Hippocampal formation (tissue), 2 donors: ENCODE data around the gene ZBTB46.
"Not testable (repeated sequence)": the region's sequence is repeated elsewhere in the genome, so short reads cannot be mapped to it uniquely, and the experiment has no call there.

Experiments used
- DNase-seq, 2 donors: peaks; one replicate each; lab custom pipeline; 2025; lab: John Stamatoyannopoulos, UW

ZBTB46 gene

DNA sequence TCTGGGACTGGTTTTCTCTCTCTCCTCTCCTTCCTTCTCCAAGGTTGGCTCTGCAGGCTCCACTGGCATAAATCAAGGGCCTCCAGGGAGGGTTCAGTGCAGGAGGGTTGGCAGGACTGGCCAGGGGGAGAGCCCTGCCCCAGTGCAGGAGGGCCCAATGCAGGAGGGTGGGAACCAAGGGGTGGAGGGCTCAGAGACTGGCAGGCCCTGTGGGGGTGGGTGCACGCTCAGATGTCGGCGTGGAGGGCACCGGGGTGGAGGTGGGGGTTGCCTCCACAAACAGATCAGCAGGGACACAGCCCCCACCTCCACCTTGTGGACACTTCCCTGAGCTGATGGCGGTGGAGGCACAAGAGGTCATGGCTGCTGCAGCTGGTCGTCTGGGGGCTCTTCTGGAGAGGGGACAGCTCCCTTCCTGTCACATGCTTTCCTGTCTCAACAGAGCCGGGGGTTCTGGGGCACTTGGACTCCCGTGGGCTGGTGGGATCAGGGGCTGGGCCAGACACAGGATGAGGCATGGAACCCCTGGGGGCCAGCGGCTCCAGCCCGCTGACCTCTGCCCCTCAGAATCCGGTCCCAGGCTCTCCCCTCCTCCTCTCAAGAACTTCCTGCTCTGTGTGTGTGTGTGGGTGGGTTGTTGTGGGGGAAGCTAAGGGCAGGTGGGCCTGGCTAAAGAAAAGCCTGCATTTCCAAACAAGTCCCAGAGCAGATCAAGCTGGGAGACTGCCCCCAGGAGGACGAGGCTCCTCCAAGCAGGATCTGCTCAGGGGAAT lies 27.5 kb upstream of the ZBTB46 start:
- DNase-seq = no peak

- no peak for DNase-seq
These were observed 26.8 kb upstream of the ZBTB46 start for GRCh38 chr20:63857764-63858392.

GRCh38 chr20:63856098-63856511 lies 25.0 kb upstream of the ZBTB46 start:
- no peak for DNase-seq

DNA sequence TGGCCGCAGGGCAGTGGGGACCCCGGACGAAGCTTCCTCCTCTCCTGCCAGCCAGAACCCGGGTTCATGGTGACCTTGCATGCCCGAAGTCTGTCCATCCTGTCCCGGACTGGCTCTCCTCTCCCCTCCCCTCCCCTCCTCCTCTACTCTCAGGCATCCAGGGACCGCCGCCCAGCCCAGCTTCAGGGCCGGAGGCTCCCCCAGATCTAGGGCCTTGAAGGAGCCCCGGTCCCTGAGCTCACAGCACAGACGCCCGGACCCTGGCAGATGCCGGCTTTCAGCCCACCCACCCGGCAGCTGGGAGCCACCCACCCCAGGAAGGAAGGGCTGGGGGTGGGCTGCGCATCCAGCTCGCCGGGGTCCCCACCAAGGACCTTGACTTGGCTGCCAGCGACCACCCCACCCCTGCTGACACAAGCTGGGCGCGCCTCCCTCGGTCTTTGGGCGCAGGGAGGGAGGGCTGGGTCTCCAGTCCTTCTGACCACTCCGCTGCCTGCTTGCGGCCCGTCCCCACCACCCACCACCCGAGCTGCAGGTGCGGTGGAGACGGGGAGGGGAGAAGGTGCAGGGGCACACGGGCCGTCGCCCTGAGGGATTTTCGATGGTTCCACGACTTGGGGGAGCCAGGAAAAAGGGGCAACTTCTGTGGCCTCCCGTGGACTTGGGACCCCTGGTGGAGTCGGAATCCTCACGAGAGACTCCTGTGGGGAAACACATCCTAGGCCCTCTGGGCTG lies 24.5 kb upstream of the ZBTB46 start:
- no peak for DNase-seq

- no peak for DNase-seq
These were observed 23.8 kb upstream of the ZBTB46 start for GRCh38 chr20:63854766-63855362.

DNA sequence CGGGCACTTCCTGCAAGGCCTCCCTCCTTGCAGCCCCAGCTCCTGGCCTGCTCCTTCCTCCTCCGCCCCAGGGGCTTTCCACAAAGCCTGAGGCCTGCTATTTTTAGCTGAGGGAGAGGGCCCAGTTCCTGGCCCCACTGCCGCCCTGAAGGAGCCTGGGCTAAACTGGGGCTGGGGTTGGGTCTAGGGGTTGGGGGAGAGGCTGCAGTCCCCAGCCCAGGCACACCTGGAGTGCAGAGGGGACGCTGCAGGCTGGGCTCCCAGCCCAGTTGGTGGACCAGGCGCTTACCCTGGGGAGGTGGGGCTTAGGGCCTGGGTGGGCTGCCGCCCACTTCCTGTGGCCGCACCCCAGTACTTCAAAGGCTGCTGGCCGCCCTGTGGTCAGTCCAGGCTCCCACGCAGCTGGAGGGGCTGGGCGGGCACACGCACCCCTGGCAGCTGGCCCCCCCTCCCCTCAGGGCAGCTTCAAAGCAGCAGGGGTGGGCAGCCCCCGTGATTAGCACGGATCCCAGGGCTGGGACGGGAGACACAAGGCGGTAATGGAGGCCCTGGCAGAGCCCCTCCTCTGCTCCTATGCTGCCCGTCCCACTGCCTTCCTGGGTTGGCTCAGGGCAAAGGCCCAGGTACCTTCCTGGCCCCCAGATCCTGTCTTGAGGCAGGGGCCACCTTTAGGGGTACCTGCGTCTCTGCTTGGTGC lies 23.2 kb upstream of the ZBTB46 start:
- no peak for DNase-seq

DNA sequence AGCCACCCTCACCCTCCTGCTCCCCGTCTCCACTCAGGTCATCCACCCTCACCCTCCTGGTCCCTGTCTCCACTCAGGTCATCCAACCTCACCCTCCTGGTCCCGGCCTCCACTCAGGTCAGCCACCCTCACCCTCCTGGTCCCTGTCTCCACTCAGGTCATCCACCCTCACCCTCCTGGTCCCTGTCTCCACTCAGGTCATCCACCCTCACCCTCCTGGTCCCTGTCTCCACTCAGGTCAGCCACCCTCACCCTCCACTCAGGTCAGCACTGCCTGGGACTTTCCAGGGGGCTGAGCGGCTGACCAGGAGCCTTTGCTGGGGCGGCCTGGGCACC lies 22.6 kb upstream of the ZBTB46 start:
- DNase-seq = not testable (repeated sequence)

GRCh38 chr20:63851548-63851943 lies 20.5 kb upstream of the ZBTB46 start:
- DNase-seq = not testable (repeated sequence)

DNA sequence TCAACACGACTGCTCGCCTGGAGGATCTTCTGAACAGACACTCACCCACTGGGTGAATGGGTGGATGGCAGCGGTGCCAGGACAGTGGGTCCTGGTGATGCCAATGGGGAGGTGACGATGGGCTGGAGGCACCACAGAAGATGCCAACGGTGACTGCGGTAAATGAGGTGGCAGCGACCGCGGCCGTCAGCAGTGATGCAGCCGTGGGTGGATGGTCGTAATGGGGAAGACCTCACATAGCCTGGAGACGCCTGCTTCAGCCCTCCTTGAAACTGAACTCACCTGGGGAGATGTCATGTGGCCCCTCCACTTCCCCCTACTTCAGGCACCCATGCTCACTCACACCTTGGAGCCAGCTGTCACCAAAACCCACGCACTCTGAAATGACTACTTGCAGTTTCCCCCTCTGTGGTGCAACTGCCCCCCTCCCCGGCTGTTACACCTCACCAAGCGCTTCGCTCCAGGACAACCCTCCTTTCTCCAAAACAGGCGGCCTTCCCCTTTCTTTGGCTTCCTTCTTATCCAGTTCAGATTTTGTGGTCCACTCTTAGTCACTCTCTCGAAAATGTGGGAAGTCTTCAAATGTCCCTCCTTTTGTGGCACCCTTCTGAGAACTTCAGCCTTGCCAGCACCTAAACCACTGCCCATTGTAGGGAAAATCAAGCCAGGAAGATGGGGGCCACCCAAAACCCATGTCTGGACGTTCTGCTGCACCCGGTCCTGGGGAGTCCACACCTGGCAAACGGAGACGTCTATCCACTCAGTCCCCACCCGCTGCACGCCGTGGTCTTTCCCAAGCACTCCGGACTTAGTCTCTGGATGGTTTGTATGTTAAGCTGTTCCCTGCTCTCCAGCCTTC lies 19.9 kb upstream of the ZBTB46 start:
- DNase-seq = no peak

DNA sequence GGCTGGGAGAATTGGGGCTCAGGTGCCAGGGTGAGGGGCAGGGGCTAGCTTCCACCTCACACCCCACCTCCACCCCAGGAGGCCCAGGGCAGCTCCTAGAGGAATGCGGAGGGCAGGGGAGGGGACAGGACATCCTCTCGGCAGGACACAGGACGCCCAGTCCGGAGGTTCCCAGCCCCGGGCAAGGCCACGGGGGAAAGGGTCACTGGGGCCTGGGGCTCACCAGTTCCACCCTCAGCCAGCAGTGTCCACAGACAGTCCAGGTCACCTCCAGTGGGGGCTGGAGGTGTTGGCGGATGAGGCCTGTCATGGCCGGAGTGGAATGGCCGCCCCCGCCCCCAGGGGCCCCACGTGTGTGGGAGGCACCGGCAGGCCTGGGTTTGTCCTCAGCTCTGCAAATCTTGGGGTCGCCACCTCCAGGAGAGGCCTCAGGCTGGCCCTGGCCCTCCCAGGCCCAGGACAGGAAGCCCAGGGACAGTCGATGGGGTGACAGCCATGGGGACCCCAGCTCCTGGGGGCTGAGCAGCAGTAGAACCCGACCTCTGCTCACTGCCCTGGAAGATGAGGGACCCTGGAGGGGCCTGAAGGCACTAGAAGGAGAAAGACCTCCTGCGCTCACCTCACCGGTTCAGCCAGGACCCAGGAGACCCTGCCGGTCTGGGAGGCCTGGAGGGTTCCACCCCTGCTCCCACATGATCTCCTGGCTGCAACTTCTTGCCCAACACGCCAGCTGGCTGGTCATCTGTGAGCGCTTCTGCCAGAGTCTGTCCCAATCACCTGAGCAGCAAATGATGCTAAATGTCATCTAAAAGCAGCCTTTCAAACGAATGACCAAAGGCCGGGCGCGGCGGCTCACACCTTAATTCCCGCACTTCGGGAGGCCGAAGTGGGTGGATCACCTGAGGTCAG lies 17.2 kb upstream of the ZBTB46 start:
- no peak for DNase-seq

DNA sequence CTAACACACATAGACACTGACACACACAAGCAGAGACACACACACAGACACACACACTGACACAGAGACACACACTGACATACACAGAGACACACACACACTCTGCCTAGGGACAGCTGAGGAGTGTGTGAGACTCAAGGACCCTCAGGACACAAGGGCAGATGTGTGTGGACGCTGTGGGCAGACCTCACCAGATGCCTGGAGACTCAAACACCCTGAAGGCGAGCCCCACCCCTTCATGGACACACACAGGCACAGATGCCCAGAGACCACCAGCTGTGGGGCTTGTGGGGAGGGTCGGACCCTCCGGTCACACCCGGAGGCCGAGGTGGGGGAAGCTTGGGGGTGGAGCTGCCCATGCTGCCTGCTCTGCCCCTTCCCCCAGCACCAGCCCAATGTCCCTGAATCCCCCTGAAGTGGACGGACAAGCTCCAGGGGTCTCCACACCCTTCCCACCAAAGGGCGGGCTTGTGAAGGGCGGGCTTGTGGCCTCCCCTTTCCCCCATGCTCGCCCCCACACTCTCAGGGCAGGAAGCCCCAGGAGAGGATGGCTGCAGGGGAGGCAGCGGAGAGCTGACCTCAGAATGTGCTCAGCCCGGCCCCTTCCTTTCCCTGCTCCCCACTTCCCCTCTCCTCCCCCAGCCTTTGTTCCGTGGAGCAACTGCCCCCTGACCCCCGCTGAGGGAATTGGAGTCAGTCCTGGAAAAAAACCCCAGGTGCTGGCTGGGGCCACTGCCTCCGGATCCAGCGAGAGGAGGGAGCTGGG lies 16.4 kb upstream of the ZBTB46 start:
- DNase-seq = no peak

- DNase-seq = no peak
These were observed 15.8 kb upstream of the ZBTB46 start for GRCh38 chr20:63846888-63847236.

DNA sequence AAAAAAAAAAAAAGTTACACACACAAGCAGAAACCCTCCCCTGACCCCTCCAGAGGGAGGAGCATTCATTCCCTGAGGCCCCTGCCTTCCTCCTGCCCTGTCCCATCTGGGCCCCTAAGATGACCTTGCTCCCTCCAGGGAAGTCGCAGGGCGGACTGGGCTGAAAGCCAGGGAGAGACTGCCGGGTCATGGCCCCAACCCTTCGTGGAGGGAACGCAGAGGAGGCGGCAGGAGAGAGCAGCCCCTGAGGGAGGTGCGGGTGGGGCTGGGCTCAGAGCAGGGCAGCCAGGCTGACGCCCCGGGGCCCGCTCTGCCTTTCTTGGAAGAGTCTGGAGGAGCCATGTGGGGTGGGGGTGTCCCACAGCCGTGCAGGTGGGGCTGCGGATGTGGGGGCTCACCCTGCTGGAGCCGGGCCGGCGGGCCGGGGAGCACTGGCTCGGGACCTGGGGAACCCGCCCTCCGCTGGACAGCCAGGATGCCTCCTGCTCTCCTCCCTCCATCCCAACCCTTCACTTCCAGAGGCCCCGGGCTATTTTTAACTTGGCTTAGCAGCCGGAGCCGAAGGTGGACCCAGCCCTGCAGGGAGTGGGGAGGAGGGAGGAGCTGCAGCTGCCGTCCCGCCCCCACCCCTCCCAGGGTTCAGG lies 15.2 kb upstream of the ZBTB46 start:
- no peak for DNase-seq

GRCh38 chr20:63844511-63844991 lies 13.5 kb upstream of the ZBTB46 start:
- DNase-seq = no peak

DNA sequence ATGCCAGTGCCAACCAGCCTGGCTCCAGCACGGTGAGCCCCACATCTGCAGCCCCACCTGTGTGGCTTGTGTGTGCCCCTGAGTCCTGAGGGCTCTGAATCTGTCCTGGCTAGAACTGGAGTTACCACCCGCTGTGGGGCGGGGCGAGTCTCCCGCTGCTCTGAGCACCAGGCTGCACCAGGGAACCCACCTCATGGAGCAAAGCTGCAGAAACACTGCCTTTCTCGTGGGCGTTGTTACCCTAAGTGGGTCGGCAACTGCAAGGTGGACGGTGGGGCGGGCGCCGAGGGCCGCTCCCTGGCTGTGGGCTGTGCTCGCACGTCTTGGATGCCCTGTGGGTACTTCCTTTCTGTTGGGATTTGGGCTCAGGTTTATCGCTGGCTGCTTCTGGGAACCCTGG lies 12.7 kb upstream of the ZBTB46 start:
- no peak for DNase-seq

GRCh38 chr20:63843222-63843621 lies 12.2 kb upstream of the ZBTB46 start:
- no peak for DNase-seq

DNA sequence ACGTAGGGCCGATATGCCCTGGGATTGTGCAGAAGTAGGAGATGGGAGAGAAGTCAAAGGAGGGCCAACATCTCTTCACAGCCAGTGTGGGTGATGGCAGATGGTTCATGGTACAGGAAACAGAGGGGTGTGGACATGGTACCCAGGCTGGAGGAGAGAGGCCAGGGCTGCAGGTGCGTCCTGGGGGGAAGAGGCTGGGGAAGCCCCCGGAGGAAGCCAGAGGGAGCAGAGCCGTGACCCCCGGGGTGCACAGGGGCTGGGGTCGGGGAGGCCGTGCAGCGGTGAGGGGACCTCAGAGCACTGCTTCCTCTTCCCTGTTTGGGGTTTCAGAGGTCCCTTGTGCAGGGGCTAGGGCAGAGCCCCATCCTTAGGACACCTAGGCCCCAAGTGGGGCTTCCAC lies 11.2 kb upstream of the ZBTB46 start:
- no peak for DNase-seq

DNA sequence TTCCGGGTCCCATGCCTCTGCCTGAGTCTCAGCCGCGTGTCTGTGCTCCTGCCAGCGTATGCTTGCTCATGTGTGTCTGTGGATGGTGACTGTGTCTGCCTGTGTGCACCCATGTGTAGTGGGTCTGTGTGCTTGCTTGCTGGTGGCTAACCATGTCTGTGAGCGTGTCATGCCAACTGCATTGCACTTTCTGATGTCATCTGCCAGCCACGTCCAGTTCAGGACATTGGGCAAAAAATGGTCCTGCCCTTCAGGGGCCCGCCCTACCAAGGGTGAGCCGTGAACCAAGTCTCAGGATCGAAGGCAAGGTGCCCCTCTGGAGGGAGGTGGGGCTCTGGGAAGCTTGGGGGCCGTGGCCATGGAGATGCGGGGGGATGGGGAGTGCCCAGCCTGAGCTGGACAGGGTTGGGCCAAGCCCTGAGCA lies 9.4 kb upstream of the ZBTB46 start:
- DNase-seq = no peak

DNA sequence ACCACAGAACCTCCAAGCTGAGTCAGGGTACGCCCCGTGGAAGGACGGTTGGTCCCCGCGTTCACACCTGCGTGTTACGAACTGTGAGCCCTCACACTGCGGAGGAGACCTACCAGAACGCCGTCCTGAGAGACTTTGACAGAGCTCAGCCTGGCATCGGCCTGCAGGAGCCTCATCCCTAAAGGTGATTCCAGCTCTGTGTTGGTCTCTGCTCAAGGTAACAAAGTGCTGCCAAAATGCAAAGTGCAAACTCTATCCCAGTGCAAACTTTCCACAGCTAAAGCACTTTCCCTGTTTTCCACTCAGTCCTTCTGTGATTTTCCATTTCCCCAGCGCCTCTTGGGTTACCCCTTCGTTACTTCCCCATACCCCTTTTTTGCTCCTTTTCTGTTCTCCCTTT lies 8.6 kb upstream of the ZBTB46 start:
- no peak for DNase-seq
